Measurements from ENCODE around the gene ACTL6B.

GRCh38 chr7:100604976-100605911 lies 51.0 kb downstream of the ACTL6B start:
- TF ChIP-seq CTCF (conservative IDR thresholded peaks at IDR 0.05 in 1 of 2, IDR thresholded peaks at IDR 0.05 in 1 of 2; ENCODE audit: extremely low read depth in 1 of 2, insufficient read depth in 1 of 2, low read depth in 1 of 2, low read length in 2 of 2) (no peak), EZH2 (IDR thresholded peaks at IDR 0.05; ENCODE audit: borderline replicate concordance, low read length) (no peak)

Measured in mammary epithelial cell (primary cell).